Measurements from ENCODE around the gene PABPC5.
A peak's percentile ranks its signal among the peaks of the same experiment; 100 is the strongest.

PABPC5 gene

GRCh38 chrX:91434351-91435168 lies at the start of gene PABPC5:
Gene PABPC5 (plus strand): TSS chrX:91434839. CDS start chrX:91435578, 739 bp downstream.
- peak; percentile 92 for DNase-seq

DNA sequence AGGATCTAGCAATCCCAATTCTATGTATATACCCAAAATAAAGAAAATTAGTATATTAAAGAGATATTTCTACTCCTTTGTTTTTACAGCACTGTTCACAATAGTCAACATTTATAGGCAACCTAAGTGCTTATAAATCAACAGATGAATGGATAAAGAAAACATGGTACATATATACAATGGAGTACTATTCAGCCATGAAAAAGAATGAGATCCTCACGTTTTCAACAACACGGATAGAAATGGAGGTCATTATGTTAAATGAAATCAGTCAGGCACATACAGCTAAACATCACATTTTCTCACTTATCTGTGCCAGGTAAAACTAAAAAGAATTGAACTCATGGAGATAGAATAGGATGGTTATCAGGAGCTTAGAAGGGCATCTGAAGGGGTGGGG lies 45.6 kb upstream of the PABPC5 start:
- DNase-seq: no peak

GRCh38 chrX:91414713-91415112 lies 19.9 kb upstream of the PABPC5 start:
- DNase-seq: no peak

DNA sequence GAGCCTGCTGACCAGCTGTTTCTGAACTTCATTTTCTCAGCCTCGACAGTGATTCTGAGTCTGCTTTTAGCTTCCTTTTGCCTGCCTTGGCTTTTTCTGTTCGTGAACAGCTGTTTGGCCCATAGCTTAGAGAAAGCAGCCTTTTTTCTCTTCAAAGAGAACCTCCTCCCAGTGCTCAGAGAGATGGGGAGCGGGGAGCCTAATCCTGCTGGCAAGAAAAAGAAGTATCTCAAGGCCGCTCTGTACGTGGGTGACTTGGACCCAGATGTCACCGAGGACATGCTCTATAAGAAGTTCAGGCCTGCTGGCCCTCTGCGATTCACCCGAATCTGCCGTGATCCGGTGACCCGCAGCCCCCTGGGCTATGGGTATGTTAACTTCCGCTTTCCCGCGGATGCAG lies 756 bp downstream of the PABPC5 start:
- DNase-seq: no peak
